Measurements from ENCODE around the gene TCAIM.
A peak's percentile ranks its signal among the peaks of the same experiment; 100 is the strongest.
"Not testable (repeated sequence)": the region's sequence is repeated elsewhere in the genome, so short reads cannot be mapped to it uniquely, and the experiment has no call there.

The TCAIM gene

GRCh38 chr3:44414517-44415090 lies 76.0 kb downstream of the TCAIM start:
- no peak for DNase-seq (ENCODE audit: low read depth in 4 of 4, low spot score in 1 of 4)

- DNase-seq (ENCODE audit: low read depth in 4 of 4, low spot score in 1 of 4): no peak
Measured at GRCh38 chr3:44415421-44415820, 76.9 kb downstream of the TCAIM start.

- no peak for DNase-seq (ENCODE audit: low read depth in 4 of 4, low spot score in 1 of 4)
Measured at GRCh38 chr3:44416031-44417030, 77.8 kb downstream of the TCAIM start.

GRCh38 chr3:44418118-44418517 lies 79.6 kb downstream of the TCAIM start:
- DNase-seq (ENCODE audit: low read depth in 4 of 4, low spot score in 1 of 4): not testable (repeated sequence)

GRCh38 chr3:44418549-44418948 lies 80.0 kb downstream of the TCAIM start:
- DNase-seq (ENCODE audit: low read depth in 4 of 4, low spot score in 1 of 4): no peak

- DNase-seq (ENCODE audit: low read depth in 4 of 4, low spot score in 1 of 4): no peak
Measured at GRCh38 chr3:44419116-44419922, 80.8 kb downstream of the TCAIM start.

GRCh38 chr3:44419923-44420650 lies 81.5 kb downstream of the TCAIM start:
- DNase-seq (ENCODE audit: low read depth in 4 of 4, low spot score in 1 of 4): no peak

GRCh38 chr3:44420676-44421075 lies 82.1 kb downstream of the TCAIM start:
- DNase-seq (ENCODE audit: low read depth in 4 of 4, low spot score in 1 of 4): no peak

GRCh38 chr3:44421280-44421679 lies 82.7 kb downstream of the TCAIM start:
- no peak for DNase-seq (ENCODE audit: low read depth in 4 of 4, low spot score in 1 of 4)

GRCh38 chr3:44424758-44425157 lies 86.2 kb downstream of the TCAIM start:
- DNase-seq (ENCODE audit: low read depth in 4 of 4, low spot score in 1 of 4): no peak

- no peak for DNase-seq (ENCODE audit: low read depth in 4 of 4, low spot score in 1 of 4)
Measured at GRCh38 chr3:44427683-44428082, 89.1 kb downstream of the TCAIM start.

GRCh38 chr3:44428910-44429309 lies 90.3 kb downstream of the TCAIM start:
- no peak for DNase-seq (ENCODE audit: low read depth in 4 of 4, low spot score in 1 of 4)

GRCh38 chr3:44429459-44429858 lies 90.9 kb downstream of the TCAIM start:
- no peak for DNase-seq (ENCODE audit: low read depth in 4 of 4, low spot score in 1 of 4)

GRCh38 chr3:44430466-44430865 lies 91.9 kb downstream of the TCAIM start:
- DNase-seq (ENCODE audit: low read depth in 4 of 4, low spot score in 1 of 4): no peak

GRCh38 chr3:44434834-44435510 lies 96.4 kb downstream of the TCAIM start:
- no peak for DNase-seq (ENCODE audit: low read depth in 4 of 4, low spot score in 1 of 4)

- DNase-seq (ENCODE audit: low read depth in 4 of 4, low spot score in 1 of 4): no peak
Measured at GRCh38 chr3:44436181-44436580, 97.6 kb downstream of the TCAIM start.

GRCh38 chr3:44437800-44438199 lies 99.2 kb downstream of the TCAIM start:
- no peak for DNase-seq (ENCODE audit: low read depth in 4 of 4, low spot score in 1 of 4)

- peak; percentile 7 to 54 (median 24) for DNase-seq (ENCODE audit: low read depth in 4 of 4, low spot score in 1 of 4)
Measured at GRCh38 chr3:44439499-44440295, 101.1 kb downstream of the TCAIM start.

- DNase-seq (ENCODE audit: low read depth in 4 of 4, low spot score in 1 of 4): no peak
Measured at GRCh38 chr3:44442596-44443309, 104.2 kb downstream of the TCAIM start.
